ENCODE measurements around the gene HSD17B11. TPM values are rescaled to one million over a fixed set of nuclear protein-coding genes. Genes with fewer than 3 reads are reported as not detected.

HSD17B11 gene
- total RNA-seq, 3 donors from 2014 or later (not counting 1 experiment from before 2014, with no cell fraction given): 42.2 to 50.5 (median 49.8) TPM

DNA sequence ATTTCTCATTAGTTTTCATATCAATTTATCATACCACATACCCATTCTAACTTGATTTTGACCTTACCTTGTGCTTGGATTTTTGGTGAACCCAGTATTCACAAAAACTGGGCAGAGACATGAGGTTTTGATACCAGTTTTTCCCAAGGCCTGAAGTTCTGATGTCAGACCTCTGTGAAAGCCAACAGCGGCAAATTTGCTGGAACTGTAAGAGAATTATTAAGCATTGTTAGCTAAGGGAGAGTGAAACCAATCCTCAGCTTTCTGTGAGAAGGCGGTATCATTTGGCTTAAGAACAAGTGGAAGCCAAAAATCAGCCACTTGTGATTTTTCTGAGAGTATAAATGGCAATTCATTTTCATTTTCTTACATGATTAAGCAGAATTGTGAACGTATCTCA lies 77.2 kb downstream of the HSD17B11 start:
- Mint-ChIP-seq H3K4me1 (no peaks in the 10 kb centered on the region), H3K27ac (no peak overlapping the region), H3K27me3 (ENCODE audit: low read depth in 2 of 2) (no peaks in the 10 kb centered on the region), H3K9me3 (no peaks in the 10 kb centered on the region), H3K36me3 (no peaks in the 10 kb centered on the region), H3K4me3 (no peak overlapping the region)
- no peaks in the 10 kb centered on the region for H3K4me1 ChIP-seq (ENCODE audit: control insufficient read depth, insufficient read depth, low read length)
- no peak for DNase-seq
- no peaks in the 10 kb centered on the region for H3K36me3 ChIP-seq (ENCODE audit: control insufficient read depth, insufficient read depth, low read length)
- ATAC-seq: no peak
- no peak overlapping the region for H3K27ac ChIP-seq (ENCODE audit: low read length)
- 100% methylated on average over 2 of the region's 3 CpGs for WGBS (ENCODE audit: insufficient coverage)
- H3K4me3 ChIP-seq (ENCODE audit: low read length): no peak overlapping the region
- intact Hi-C loops (cut with micrococcal nuclease): no loop called here
- no peaks in the 10 kb centered on the region for H3K9me3 ChIP-seq (ENCODE audit: control insufficient read depth, insufficient read depth, low read length)
- TF ChIP-seq, protein P1, sequence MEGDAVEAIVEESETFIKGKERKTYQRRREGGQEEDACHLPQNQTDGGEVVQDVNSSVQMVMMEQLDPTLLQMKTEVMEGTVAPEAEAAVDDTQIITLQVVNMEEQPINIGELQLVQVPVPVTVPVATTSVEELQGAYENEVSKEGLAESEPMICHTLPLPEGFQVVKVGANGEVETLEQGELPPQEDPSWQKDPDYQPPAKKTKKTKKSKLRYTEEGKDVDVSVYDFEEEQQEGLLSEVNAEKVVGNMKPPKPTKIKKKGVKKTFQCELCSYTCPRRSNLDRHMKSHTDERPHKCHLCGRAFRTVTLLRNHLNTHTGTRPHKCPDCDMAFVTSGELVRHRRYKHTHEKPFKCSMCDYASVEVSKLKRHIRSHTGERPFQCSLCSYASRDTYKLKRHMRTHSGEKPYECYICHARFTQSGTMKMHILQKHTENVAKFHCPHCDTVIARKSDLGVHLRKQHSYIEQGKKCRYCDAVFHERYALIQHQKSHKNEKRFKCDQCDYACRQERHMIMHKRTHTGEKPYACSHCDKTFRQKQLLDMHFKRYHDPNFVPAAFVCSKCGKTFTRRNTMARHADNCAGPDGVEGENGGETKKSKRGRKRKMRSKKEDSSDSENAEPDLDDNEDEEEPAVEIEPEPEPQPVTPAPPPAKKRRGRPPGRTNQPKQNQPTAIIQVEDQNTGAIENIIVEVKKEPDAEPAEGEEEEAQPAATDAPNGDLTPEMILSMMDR (IDR thresholded peaks at IDR 0.05): no peak
- H3K27me3 ChIP-seq (ENCODE audit: control insufficient read depth, insufficient read depth, low read length): no peaks in the 10 kb centered on the region

DNA sequence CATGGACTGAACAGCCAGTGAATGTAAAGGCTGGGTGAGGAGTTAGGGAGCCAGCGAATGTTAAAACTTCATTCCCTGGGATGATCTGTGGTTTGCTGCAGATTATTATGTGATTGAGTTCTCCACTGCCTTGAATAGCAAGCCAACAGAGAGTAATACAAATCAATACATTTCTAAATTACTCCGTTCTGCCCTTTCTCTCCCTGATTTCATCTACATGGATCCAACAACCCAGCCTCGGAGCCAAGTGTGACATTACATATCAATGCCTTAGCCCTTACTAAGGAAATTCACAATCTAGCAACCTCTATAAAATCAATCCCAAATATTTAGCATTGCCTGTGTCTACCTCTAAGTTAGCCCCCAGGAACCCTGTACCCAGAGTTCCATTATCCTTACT lies 79.3 kb downstream of the HSD17B11 start:
- intact Hi-C loops (cut with micrococcal nuclease): no loop called here
- ATAC-seq (no peak), DNase-seq (no peak)
- Histone ChIP-seq H3K4me1 (ENCODE audit: control insufficient read depth, insufficient read depth, low read length) (no peaks in the 10 kb centered on the region), H3K27me3 (ENCODE audit: control insufficient read depth, insufficient read depth, low read length) (no peaks in the 10 kb centered on the region), H3K27ac (ENCODE audit: low read length) (no peak overlapping the region), H3K36me3 (ENCODE audit: control insufficient read depth, insufficient read depth, low read length) (no peaks in the 10 kb centered on the region), H3K4me3 (ENCODE audit: low read length) (no peak overlapping the region), H3K9me3 (ENCODE audit: control insufficient read depth, insufficient read depth, low read length) (no peaks in the 10 kb centered on the region)
- TF ChIP-seq, protein P1 (IDR thresholded peaks at IDR 0.05): no peak
- Mint-ChIP-seq H3K27me3 (ENCODE audit: low read depth in 2 of 2) (no peaks in the 10 kb centered on the region), H3K36me3 (no peaks in the 10 kb centered on the region), H3K4me1 (no peaks in the 10 kb centered on the region), H3K27ac (no peak overlapping the region), H3K4me3 (no peak overlapping the region), H3K9me3 (no peaks in the 10 kb centered on the region)
- WGBS (ENCODE audit: insufficient coverage): 96% methylated on average over 3 of the region's 3 CpGs

DNA sequence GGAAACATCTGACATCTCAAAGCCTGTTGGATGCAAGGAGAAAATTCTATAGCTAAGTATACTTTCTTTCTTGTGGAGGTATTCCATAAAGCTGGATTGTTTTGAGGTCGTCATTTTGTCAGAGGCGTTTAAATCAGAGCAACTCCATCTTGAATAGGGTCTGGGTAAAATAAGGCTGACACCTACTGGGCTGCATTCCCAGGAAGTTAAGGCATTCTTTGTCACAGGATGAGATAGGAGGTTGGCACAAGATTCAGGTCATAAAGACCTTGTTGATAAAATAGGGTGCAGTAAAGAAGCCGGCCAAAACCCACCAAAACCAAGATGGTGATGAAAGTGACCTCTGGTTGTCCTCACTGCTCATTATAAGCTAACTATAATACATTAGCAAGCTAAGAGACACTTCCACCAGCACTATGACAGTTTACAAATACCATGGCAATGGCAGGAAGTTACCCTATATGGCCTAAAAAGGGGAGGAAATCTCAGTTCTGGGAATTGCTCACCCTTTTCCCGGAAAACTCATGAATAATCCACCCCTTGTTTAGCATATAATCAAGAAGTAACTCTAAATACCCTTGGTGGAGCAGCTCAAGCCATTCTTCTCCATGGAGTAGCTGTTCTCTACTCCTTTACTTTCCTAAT lies 80.2 kb downstream of the HSD17B11 start:
- Mint-ChIP-seq H3K9me3 (no peaks in the 10 kb centered on the region), H3K27me3 (ENCODE audit: low read depth in 2 of 2) (no peaks in the 10 kb centered on the region), H3K36me3 (no peaks in the 10 kb centered on the region), H3K27ac (no peak overlapping the region), H3K4me3 (no peak overlapping the region), H3K4me1 (no peaks in the 10 kb centered on the region)
- Histone ChIP-seq H3K9me3 (ENCODE audit: control insufficient read depth, insufficient read depth, low read length) (no peaks in the 10 kb centered on the region), H3K4me3 (ENCODE audit: low read length) (no peak overlapping the region), H3K27ac (ENCODE audit: low read length) (no peak overlapping the region), H3K27me3 (ENCODE audit: control insufficient read depth, insufficient read depth, low read length) (no peaks in the 10 kb centered on the region), H3K36me3 (ENCODE audit: control insufficient read depth, insufficient read depth, low read length) (no peaks in the 10 kb centered on the region), H3K4me1 (ENCODE audit: control insufficient read depth, insufficient read depth, low read length) (no peaks in the 10 kb centered on the region)
- intact Hi-C loops (cut with micrococcal nuclease): no loop called here
- ATAC-seq (no peak), DNase-seq (no peak)
- TF ChIP-seq, protein P1 (IDR thresholded peaks at IDR 0.05): no peak
- WGBS (ENCODE audit: insufficient coverage): 95% methylated on average over 4 of the region's 4 CpGs

DNA sequence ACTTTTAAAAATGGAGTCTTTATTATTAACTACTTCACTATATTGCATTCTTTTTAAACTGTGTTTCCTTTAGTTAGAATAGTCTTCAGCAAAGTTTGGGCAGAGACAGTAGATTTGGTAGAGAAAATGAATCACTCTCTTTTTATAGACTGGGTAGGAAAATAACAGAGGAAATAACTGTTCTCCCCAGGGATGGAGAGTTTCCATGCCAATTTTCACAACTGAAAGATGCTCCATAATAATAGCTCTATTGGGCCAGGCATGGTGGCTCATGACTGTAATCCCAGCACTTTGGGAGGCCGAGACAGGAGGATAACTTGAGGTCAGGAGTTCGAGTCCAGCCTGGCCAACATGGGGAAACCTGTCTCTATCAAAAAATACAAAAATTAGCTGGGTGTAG lies 81.4 kb downstream of the HSD17B11 start:
- intact Hi-C loops (cut with micrococcal nuclease): no loop called here
- Mint-ChIP-seq H3K4me1 (no peaks in the 10 kb centered on the region), H3K27me3 (ENCODE audit: low read depth in 2 of 2) (no peaks in the 10 kb centered on the region), H3K9me3 (no peaks in the 10 kb centered on the region), H3K36me3 (no peaks in the 10 kb centered on the region), H3K27ac (no peak overlapping the region), H3K4me3 (no peak overlapping the region)
- ATAC-seq: no peak
- H3K27ac ChIP-seq (ENCODE audit: low read length): no peak overlapping the region
- no peaks in the 10 kb centered on the region for H3K36me3 ChIP-seq (ENCODE audit: control insufficient read depth, insufficient read depth, low read length)
- H3K4me3 ChIP-seq (ENCODE audit: low read length): no peak overlapping the region
- 96% methylated on average over 2 of the region's 2 CpGs for WGBS (ENCODE audit: insufficient coverage)
- H3K9me3 ChIP-seq (ENCODE audit: control insufficient read depth, insufficient read depth, low read length): no peaks in the 10 kb centered on the region
- H3K4me1 ChIP-seq (ENCODE audit: control insufficient read depth, insufficient read depth, low read length): no peaks in the 10 kb centered on the region
- no peaks in the 10 kb centered on the region for H3K27me3 ChIP-seq (ENCODE audit: control insufficient read depth, insufficient read depth, low read length)
- no peak for DNase-seq
- TF ChIP-seq, protein P1 (IDR thresholded peaks at IDR 0.05): no peak
